Adipocyte (in vitro differentiated cells): ENCODE results near the gene CHSY1.

Experiments
- DNase-seq: peaks from one replicate; pipeline ENCODE4 v3.0.0-alpha.2; 2015; ENCODE audit warnings: low read depth
- H3K27me3 ChIP-seq: replicated peaks from 2 replicates; pipeline ENCODE4 v1.7.0; 2013; ENCODE audit warnings: mild to moderate bottlenecking, low read length, moderate library complexity; ENCODE audit not compliant: control insufficient read depth, insufficient read depth
- H3K36me3 ChIP-seq: 2 replicates; pipeline ENCODE4 v1.7.0; 2013; ENCODE audit warnings: low read length, mild to moderate bottlenecking, moderate library complexity; ENCODE audit not compliant: control insufficient read depth, insufficient read depth, severe bottlenecking
- H3K4me1 ChIP-seq: 2 replicates; pipeline ENCODE4 v1.7.0; 2013; ENCODE audit warnings: mild to moderate bottlenecking, low read length, moderate library complexity; ENCODE audit not compliant: control insufficient read depth, insufficient read depth
- H3K4me3 ChIP-seq: 2 replicates; pipeline ENCODE4 v1.7.0; 2013; ENCODE audit warnings: mild to moderate bottlenecking, low read length, moderate library complexity
- H3K9ac ChIP-seq: 2 replicates; pipeline ENCODE4 v1.7.0; 2013; ENCODE audit warnings: mild to moderate bottlenecking, low read length, moderate library complexity
- H3K9me3 ChIP-seq: 2 replicates; pipeline ENCODE4 v1.7.0; 2013; ENCODE audit warnings: mild to moderate bottlenecking, low read length, moderate library complexity; ENCODE audit not compliant: control insufficient read depth

Gene CHSY1

GRCh38 chr15:101183226-101183930, 68.5 kb downstream of the CHSY1 start:
- peaks cover 13% of the 10 kb centered on the region for H3K4me1 ChIP-seq
- H3K4me3 ChIP-seq = no peak overlapping the region
- no peak for DNase-seq
- no peaks in the 10 kb centered on the region for H3K27me3 ChIP-seq
- no peaks in the 10 kb centered on the region for H3K9me3 ChIP-seq
- H3K36me3 ChIP-seq = peaks cover 6% of the 10 kb centered on the region
- no peak overlapping the region for H3K9ac ChIP-seq

- no peak overlapping the region for H3K4me3 ChIP-seq
- H3K4me1 ChIP-seq = peaks cover 1% of the 10 kb centered on the region
- no peak overlapping the region for H3K9ac ChIP-seq
- no peak for DNase-seq
- no peaks in the 10 kb centered on the region for H3K9me3 ChIP-seq
- H3K27me3 ChIP-seq = no peaks in the 10 kb centered on the region
- peaks cover 18% of the 10 kb centered on the region for H3K36me3 ChIP-seq
These were observed 69.6 kb downstream of the CHSY1 start for GRCh38 chr15:101182215-101182614.

- no peak overlapping the region for H3K4me3 ChIP-seq
- H3K36me3 ChIP-seq = peaks cover 20% of the 10 kb centered on the region
- DNase-seq = no peak
- H3K9ac ChIP-seq = no peak overlapping the region
- H3K4me1 ChIP-seq = no peaks in the 10 kb centered on the region
- H3K27me3 ChIP-seq = no peaks in the 10 kb centered on the region
- no peaks in the 10 kb centered on the region for H3K9me3 ChIP-seq
These were observed 70.5 kb downstream of the CHSY1 start for GRCh38 chr15:101181349-101181748.

DNA sequence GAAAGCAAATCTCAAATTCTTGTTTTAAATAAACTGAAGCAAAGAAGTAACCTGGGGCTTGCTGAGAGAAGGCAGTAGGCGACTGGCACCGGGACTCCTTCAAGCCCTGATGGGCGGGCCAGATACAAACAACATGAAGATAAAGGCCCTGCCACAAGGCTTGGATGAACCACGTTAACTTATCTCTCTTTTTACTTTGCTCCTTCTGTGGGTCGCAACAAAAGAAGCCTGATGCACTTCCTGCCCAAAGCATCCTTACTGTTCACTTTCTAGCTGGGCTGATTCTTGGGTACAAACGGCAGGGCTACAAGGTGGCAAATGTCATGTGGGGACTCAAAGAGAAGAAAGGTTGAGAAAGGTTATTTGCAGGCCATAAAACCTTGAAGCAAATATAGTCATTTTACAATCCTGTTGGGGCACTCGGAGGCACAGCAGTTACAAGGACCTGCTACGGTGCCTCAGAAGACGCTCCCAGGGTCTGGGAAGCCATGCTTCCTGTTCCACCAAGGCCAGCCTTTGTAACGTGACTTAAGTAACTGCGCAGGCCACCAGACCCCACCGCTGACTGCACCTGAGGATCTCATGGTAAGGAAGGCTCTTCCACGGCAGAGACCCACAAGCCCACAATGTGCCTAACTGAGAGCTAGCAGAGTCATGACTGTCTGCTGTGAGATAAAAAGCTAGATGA, 71.1 kb downstream of the CHSY1 start:
- no peaks in the 10 kb centered on the region for H3K9me3 ChIP-seq
- H3K4me3 ChIP-seq = no peak overlapping the region
- H3K36me3 ChIP-seq = peaks cover 20% of the 10 kb centered on the region
- DNase-seq = no peak
- no peaks in the 10 kb centered on the region for H3K27me3 ChIP-seq
- no peaks in the 10 kb centered on the region for H3K4me1 ChIP-seq
- no peak overlapping the region for H3K9ac ChIP-seq

DNA sequence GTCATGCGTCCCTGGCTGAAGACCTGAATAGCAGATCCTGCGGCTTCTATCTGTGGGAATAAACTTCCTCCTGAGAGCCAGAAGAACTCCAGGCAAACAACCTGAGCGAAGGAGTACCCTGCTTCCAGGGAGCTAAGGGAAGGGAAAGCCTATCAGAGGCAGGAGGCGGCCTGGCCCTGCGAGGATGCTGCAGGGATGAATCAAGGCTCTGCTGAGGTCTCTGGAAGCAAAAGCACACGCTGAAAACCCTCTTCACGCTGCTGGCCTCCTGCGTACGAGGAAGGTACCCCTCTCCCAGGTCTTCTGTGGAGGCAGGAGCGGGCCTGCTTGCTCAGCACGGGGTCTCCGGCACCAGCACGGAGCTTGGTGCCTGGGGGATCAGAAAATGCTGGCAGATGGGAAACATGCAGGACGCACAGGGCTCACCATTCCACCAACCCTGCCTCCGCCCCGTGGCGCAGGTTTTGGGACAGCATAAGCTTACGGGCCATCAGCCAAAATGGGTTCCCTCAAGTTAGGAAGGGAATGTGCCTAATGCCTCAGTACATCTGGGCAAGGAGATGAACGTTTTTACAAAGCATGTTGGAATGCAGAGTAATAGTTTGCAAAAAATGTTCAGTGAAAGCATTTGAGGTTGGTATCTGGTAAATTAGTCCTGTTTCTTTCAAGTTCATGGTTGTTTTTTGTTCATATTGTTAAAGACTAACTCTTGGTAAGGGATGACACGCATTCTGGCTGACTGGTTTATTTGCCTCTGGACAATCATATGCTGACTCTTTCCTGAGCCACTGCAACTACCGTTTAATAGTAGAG, 72.3 kb downstream of the CHSY1 start:
- H3K4me1 ChIP-seq = no peaks in the 10 kb centered on the region
- no peak overlapping the region for H3K9ac ChIP-seq
- H3K4me3 ChIP-seq = no peak overlapping the region
- H3K9me3 ChIP-seq = no peaks in the 10 kb centered on the region
- H3K27me3 ChIP-seq = no peaks in the 10 kb centered on the region
- peak; percentile 81 for DNase-seq
- peaks cover 20% of the 10 kb centered on the region for H3K36me3 ChIP-seq

DNA sequence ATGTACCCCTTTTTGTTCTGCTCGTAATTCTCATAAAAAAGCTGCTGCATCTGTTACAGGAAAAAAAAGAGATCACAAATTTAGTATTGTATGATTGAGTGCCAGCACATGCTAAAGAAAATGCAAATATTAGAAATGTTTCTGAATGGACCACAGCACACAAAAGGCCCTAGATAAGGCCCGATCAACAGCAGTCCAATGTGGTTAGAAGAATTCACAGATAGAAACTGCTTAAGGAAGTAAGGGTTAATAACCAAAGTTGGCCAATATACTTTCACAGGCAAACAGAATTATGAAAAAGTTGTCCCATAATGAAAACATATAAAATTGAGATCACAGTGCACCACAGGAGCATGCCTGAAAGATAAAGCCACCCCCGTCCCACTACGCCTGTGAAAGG, 72.9 kb downstream of the CHSY1 start:
- DNase-seq = no peak
- peaks cover 20% of the 10 kb centered on the region for H3K36me3 ChIP-seq
- H3K27me3 ChIP-seq = no peaks in the 10 kb centered on the region
- no peaks in the 10 kb centered on the region for H3K4me1 ChIP-seq
- no peaks in the 10 kb centered on the region for H3K9me3 ChIP-seq
- H3K4me3 ChIP-seq = no peak overlapping the region
- H3K9ac ChIP-seq = no peak overlapping the region

DNA sequence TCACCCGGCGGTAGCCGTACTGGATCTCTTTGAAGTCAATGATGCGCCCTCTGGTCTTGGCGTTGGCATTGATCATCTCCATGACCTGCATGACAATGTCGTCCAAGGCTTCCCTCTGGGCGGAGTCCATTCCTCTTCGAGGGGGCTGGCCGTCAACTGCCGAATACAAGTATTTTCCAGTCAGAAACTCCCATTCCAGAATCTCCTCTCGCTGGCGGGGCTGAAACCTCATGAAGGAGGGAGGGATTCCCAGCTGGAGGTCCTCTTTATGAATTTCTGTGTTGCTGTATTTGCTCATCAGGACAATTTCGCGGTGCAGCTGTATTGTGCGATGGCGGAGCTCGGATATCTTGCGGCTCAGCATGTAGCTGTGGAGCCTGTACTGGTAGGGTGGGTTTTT, 73.4 kb downstream of the CHSY1 start:
- Histone ChIP-seq H3K27me3 (no peaks in the 10 kb centered on the region), H3K9ac (no peak overlapping the region), H3K4me3 (no peak overlapping the region), H3K4me1 (no peaks in the 10 kb centered on the region), H3K36me3 (peaks cover 20% of the 10 kb centered on the region), H3K9me3 (no peaks in the 10 kb centered on the region)
- DNase-seq = no peak

GRCh38 chr15:101177866-101178265, 74.0 kb downstream of the CHSY1 start:
- DNase-seq = no peak
- Histone ChIP-seq H3K36me3 (peaks cover 20% of the 10 kb centered on the region), H3K4me1 (no peaks in the 10 kb centered on the region), H3K9me3 (no peaks in the 10 kb centered on the region), H3K4me3 (no peak overlapping the region), H3K27me3 (no peaks in the 10 kb centered on the region), H3K9ac (no peak overlapping the region)

- peaks cover 17% of the 10 kb centered on the region for H3K36me3 ChIP-seq
- H3K4me1 ChIP-seq = no peaks in the 10 kb centered on the region
- H3K9me3 ChIP-seq = no peaks in the 10 kb centered on the region
- peak; percentile 67 for DNase-seq
- H3K4me3 ChIP-seq = no peak overlapping the region
- no peak overlapping the region for H3K9ac ChIP-seq
- no peaks in the 10 kb centered on the region for H3K27me3 ChIP-seq
These were observed 75.2 kb downstream of the CHSY1 start for GRCh38 chr15:101176625-101177024.

DNA sequence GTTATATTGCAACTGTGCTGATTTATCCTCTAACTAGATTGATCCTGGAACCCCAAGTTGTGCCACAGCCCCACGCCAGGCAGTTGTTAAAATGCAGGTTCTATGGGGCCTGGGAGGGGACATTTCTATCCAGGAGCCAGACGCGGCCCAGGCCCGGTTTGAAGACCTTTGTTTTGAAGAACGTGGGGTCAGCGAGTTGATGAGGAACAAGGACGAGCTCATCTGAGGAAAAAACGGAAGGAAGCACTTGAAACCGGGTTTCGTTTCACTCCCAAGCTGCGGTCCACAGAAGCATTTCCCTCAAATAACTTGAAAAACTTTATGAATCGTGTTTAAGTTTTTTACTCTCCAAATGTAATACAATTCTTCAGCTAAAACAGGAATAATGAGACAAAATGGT, 76.4 kb downstream of the CHSY1 start:
- Histone ChIP-seq H3K9ac (no peak overlapping the region), H3K4me3 (no peak overlapping the region), H3K9me3 (no peaks in the 10 kb centered on the region), H3K4me1 (peaks cover 8% of the 10 kb centered on the region), H3K36me3 (peaks cover 17% of the 10 kb centered on the region), H3K27me3 (no peaks in the 10 kb centered on the region)
- DNase-seq = no peak

DNA sequence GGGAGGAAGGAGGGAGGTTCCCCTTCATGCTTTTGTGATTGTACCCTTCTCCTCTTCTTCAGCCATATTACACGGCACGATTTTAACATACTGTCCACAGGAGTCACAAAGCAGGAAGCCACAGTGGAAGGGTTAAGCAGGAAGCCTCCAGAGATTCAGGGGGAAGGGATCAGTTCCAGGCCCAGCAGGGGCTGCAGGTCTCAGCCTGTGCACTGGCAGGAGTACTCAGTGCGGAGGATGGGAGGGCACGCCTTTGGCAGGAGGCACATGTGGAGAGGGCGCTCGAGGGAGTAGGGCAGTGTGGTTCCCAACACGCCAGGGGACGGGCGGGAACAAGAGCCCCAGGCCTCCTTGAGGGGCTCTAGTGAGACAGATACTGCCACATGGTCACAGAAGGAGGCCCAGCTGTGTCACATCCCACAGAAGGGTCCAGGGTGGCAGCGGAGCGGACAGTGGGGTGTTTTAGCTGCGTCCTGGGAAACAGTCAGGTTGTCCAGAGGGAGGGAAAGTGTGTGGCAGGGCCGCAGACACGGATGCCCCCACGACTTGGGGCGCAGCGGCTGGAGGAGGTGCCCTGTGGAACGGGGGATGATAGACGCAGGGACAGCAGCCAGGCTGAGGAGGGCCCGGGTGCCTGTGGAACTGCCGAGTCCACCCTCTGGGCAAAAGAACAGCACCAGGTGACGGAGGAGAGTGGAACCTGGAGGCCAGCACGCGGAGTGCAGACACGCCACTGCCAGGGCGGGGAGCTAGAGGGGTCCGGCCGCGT, 77.5 kb downstream of the CHSY1 start:
- Histone ChIP-seq H3K36me3 (peaks cover 17% of the 10 kb centered on the region), H3K9ac (no peak overlapping the region), H3K4me1 (peaks cover 14% of the 10 kb centered on the region), H3K9me3 (no peaks in the 10 kb centered on the region), H3K4me3 (no peak overlapping the region), H3K27me3 (no peaks in the 10 kb centered on the region)
- no peak for DNase-seq
